ENCODE results near the gene STAT6.
"Not testable (repeated sequence)": the region's sequence is repeated elsewhere in the genome, so short reads cannot be mapped to it uniquely, and the experiment has no call there.

The STAT6 gene

DNA sequence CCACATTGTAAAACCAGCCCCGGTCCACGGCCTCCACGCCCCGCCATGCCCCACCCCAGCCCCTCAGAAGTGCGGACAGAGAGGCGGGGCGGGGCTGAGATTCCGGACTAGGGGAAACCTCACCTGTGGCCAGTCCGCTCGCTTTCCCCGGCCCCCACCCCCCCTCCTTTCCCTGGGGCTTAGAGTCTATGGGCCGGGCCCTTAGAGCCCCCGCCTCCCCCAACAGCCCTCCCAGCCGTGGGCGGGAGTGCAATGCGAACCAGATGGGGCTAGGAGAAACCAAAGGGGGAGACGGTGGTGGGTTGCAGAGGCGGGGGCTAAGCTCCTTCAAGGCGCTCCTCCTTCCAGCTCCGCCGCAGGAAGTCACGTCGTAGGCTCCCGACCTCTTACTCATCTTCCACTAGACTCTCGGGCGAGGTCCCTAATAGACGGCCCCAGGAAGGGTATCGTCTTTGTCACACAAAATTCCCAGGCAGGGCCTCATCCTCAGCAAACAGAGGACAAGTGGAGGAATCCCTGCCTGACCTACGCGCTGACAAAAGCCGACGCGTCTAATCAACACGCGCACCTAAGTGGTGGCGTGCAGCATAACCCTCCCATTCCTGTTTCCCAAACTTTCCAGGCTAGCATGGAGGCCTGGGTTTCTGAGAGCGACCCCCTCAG, 23.3 kb downstream of the STAT6 start:
- DNase-seq (ENCODE audit: low spot score) = peak; percentile 92

DNA sequence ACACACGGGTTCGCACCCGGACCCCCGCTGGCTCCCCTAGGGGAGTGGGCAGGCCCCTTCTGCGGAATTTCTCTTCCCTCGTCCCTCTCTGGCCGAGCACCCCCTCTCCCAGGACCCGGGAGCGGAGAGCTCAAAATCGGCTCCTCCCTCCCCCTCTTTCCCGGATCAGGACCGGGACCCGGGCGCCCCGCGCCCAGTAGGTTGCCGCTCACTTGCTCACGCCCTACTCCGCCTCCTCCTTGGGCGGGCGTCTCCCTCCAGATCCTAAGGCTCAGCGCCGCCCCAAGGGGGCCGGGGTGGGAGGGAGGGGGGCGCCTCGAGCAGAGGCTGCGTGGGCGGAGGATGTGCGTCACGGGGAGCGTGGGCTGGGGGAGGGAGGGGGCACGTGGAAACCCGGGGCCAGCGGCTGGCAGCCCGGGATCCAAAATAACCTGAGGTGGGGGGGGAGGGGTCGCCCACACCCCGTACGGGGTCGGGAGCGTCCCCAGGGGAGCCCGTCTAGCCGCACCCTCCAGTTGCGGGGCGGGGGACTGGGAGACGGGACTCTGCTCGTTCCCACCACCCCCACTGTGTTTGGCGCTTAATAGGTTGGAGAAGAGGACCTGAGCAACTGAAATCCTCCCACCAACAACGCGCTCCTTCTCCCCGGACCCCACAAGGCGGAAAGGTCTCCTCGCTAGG, 24.0 kb downstream of the STAT6 start:
- peak; percentile 89 for DNase-seq (ENCODE audit: low spot score)

DNA sequence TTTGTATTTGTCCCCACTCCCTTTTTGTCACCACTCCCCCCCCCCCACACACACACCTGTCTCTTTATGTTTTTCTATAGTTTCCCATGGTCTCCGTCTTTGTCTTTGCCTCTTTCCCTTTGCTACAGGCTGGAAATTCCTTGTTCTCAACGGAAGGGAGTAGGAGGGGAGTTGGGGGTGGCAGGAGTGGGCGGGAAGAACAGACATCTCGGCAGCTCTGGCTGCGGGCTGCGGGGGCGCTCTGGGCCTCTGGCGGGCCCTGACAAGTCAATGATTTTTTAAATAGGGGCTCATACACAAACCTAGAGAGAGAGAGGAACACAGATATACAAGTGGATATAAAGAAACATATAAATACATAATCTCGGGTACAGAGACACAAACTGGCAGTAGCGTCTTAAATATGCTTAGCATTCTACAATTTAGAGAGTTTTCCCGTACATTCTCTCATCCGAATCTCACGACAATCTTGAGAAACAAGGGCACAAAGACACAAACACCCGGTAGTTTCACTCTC, 24.6 kb downstream of the STAT6 start:
- DNase-seq (ENCODE audit: low spot score) = peak; percentile 88

DNA sequence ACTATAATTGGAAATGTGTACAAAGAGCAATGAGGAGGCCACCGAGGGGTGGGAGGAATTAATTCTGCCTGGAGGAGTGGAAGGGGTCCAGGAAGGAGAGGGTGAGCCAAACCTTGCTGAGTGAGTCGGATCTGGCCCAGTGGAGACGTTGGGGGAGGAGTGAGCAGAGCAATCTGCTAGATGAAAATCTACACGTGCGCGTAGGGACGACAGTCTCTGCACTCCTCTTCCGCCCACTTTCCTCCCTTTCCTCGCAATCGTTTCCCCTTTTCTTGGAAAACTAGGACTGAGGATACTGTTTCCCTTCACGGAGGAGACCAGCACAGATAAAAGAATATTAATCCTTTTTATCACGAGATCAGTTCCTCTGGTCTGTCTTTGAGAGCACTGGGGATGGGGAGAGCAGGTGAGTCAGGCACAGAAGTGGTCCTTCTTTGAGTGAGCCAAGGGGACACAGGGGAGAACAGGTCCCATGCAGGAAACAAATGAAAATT, 25.1 kb downstream of the STAT6 start:
- no peak for DNase-seq (ENCODE audit: low spot score)

DNA sequence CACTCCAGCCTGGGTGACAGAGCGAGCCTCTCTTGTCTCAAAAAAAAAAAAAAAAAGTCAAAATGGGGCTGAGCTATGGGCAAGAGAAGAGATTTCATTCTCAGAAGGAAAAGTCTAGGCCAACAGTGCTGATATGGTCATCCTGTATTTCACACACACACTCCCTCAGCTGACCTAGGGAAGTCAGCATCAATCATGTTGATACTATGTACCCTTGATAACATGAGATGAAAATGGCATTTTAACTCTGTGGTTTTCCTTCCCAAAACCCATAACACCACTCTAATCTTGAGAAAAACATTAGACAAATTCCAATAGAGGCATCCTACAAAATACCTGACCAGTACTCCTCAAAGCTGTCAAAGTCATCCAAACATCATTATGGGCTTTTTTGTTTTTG, 30.3 kb downstream of the STAT6 start:
- no peak for DNase-seq (ENCODE audit: low spot score)

DNA sequence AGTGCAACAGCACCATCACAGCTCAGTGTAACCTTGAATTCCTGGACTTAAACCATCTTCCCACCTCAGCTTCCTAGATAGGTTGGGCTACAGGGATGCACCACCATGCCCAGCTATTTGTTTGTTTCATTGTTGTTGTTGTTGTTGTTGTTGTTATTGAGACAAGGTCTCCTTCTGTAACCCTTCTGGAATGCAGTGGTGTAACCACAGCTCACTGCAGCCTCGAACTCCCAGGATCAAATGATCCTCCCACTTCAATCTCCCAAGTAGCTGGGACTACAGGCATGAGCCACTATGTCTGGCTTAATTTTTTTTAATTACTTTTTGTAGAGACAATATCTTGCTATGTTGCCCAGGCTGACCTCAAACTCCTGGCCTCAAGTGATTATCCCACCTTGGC, 31.3 kb downstream of the STAT6 start:
- no peak for DNase-seq (ENCODE audit: low spot score)

DNA sequence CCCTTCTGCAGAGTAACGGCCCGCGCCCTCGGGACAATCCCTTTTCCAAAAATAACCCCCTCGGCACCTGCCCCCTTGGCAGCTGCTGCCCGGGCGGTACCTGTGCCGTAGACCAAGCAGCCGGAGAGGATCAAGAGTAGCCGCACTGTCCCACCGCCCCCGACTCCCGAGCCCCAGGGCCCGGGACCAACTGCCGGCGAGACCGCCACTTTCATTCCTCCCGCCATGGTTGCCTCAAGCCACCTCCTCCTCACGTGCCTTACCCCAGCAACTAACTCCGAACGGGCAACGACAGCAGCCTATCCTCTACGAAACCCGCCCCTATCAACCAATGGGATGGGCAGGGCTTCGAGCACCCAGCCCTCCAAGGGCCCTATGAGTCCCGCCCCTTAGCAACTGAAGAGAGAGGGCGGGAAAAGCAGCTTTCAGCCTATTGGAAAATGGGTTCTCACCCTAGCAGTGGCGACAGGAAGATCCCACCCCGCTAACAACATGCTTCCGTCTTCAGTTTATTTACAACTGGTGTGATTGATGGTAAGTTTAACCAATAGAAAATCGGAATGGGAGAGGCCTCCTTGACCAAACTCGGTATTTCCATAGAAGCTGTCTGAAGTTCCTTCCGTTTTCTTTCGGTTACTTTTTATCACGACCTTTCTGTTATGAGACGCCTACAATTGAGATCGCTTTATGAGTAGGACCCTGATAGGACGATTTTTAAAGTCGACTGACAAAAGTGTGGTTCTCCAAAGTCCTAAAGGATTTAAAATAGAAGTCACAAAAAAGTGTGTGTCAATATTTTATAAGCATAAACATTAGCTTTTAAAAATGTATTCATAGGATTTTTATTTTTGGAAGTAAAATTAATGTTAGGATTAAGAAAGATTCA, 32.4 kb downstream of the STAT6 start, which contains the start of gene NEMP1:
NEMP1 (minus strand) TSS at position 273 of the 886 bp plus-strand sequence; CDS start at position 227, 46 bp downstream.
- peak; percentile 99 for DNase-seq (ENCODE audit: low spot score)

DNA sequence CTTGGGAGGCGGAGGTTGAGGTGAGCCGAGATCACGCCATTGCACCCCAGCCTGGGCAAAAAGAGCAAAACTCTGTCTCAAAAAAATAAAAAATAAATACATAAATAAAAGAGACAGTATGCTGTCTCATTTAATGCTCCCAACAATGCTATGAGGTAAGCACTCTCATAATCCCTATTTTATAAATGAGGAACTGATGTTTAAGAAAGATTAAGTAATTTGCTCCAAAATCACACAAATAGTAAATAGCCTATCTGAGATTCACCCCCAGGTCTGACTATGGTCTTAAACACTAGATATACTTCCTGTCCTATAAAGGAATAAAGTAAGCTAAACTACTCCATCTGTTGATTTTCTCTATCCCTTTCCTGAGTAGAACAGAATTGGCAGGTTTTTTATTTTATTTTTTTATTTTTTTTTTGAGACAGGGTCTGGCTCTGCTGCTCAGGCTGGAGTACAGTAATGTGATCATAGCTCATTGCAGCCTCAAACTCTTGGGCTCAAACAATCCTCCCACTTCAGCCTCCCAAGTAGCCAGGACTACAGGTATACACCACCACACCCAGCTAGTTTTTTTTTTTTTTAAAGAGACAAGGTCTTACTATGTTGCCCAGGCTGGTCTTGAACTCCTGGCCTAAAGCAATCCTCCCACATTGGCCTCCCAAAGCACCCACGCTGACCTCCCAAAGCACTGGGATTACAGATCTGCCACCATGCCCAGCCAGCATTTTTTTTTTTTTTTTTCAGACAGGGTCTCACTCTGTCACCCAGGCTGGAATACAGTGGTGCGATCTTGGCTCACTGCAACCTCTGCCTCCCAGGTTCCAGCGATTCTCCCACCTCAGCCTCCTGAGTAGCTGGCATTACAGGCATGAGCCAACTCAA, 37.4 kb downstream of the STAT6 start:
- not testable (repeated sequence) for DNase-seq (ENCODE audit: low spot score)

DNA sequence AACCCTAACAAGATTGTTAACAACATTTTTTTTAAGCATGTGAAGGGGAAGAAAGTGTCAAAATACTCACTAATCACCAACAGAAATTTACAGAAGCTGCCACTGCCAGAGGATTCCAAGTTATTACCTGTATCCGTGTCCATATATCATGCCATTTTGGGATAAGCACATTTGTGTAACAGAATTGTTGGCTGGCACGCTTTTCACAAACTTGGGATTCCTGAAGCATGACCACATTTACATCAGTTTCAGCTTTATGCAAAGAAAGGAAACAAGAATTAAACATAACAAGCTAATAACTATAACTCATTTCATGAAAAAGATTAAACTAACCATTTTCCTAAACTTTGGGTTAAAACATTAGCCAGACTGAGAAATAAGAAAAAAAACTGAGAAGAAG, 38.5 kb downstream of the STAT6 start:
- no peak for DNase-seq (ENCODE audit: low spot score)

DNA sequence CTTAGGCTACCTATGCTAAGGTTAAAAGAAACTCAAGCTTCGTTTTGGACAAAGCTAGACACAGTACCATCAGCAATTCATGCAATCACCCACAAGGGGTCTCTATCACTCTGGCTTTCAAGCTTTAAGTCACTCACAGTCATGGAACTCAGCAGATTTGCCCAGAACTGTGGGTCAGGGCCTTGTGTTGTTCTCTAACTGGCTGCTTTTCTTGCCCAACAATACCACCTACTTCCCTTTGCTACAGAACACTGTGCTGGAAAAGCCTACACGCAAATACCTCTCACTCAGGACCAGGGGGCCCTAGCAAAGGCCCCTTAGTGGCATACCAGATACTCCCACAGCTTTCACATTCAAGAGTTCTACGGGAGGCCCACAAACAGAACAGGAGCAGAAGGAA, 41.6 kb downstream of the STAT6 start:
- DNase-seq (ENCODE audit: low spot score) = peak; percentile 68

DNA sequence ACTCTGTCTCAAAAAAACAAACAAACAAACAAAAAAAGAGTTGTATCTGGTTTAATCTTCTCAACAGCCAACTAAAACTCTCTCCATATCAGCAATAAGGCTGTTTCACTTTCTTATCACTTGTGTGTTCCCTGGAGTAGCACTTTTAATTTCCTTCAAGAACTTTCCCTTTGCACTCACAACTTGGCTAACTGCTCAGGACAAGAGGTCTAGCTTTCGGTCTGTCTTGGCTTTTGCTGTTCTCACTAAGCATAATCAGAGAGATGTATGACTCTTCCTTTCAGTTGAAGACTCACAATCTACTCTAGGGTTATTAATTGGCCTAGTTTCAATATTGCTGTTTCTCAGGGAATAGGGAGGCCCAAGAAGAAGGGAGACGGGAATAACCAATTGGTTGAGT, 44.9 kb downstream of the STAT6 start:
- no peak for DNase-seq (ENCODE audit: low spot score)

DNA sequence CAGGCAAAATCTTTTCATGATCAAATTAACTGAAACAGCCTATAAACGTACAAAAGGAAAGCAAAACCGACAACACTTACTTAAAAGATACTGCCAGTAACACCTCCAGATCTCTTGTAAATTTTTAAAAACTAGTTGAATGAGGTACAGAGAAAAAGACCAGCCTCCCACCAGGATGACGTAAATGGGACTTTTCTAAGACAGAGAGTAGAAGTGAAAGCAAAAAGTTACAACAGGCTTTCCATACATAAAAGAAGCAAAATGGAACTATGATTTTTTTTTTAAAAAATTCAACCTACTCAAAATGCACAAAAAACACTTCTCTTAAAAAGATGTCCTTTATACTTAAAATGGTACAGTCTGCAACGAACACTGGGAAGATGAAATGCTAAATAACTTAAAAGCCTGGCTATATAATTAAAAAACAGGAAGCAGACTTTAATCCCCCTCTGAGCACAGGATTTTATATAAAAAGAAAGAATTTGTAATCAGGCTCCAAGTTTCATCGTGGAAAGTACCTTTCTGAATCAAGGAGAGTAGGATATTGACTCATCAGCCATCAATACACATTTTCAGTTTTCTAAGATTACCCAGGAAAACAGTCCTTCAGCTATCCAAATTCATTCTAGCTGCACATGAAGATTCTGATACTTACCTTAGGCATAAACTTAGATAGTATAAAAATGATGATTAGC, 47.0 kb downstream of the STAT6 start:
- DNase-seq (ENCODE audit: low spot score) = no peak

DNA sequence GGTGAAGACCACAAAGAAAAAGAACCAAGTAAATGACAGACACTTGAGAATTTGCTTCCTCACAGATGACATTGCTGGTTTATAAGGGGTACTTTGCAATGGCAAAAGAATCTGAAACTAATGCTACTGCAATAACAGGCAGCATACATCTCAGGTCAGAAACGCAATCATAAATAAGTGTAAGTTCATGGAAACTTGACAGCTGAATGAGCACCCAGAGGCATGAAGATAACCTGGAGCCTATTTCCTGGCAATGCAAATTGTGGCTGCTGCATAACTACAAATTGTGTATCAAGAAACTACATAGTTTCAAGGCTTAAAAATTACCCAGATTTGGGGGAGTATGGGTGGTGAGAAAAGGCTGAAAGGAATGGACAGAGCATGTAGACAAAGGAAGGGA, 52.7 kb downstream of the STAT6 start:
- no peak for DNase-seq (ENCODE audit: low spot score)

DNA sequence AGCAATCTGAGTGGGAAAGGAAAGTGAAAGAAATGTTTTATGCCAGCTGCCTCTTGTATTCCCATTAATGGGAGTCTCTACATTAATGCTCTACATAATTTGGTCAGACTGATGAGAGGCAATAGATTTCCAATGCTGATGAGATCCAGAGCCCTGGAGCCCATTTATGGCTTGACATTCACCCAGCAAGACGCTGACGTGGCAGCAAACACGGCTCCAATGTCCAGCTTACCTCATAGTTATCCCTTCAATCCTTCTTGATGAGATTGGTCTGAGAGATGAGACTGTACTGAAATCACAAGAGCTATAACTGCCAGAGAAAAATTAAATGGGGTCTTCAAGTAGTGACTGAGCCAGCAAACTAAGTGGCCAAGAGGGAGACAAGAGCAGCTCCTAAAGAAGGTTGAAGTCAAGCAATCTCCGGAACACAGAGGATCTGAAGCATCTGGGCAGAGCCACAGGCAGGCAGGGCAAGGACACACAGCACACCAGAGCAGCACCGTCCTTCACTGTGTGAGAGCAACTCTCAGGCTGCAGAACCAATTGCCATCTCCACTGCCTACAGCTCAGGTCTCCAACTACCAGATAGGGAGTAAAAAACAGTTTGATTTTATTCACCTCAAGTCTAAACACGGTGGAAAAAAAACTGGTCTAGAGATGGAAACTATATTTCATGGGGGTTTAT, 54.0 kb downstream of the STAT6 start:
- DNase-seq (ENCODE audit: low spot score) = no peak

DNA sequence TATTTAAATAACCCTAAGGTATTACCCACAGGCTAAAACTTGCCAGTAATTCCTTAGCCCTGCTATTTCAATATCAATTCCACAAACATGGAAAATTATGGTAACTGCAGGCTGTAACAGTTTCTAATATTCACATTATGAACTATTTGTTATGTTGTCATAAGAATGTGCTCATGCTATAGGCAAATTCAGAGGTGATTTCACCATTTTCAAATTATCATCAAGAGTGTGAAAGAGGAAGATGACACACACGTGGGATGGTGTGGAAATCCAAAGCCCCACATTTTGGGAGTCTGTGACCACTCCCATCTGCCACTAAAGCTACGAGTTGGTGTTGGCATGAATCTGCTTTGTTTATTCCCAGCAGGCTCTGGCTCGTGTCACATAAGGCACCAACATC, 55.3 kb downstream of the STAT6 start:
- DNase-seq (ENCODE audit: low spot score) = no peak

DNA sequence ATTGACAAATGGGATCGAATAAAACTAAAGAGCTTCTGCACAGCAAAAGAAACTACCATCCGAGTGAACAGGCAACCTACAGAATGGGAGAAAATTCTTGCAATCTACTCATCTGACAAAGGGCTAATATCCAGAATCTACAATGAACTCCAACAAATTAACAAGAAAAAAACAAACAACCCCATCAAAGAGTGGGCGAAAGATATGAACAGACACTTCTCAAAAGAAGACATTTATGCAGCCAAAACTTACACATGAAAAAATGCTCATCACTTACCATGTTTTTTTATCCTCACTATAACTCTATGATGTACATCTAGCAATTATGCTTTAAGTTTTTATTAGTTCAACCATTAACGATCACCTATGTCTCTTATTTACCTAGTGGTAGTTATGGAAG, 57.3 kb downstream of the STAT6 start:
- not testable (repeated sequence) for DNase-seq (ENCODE audit: low spot score)

DNA sequence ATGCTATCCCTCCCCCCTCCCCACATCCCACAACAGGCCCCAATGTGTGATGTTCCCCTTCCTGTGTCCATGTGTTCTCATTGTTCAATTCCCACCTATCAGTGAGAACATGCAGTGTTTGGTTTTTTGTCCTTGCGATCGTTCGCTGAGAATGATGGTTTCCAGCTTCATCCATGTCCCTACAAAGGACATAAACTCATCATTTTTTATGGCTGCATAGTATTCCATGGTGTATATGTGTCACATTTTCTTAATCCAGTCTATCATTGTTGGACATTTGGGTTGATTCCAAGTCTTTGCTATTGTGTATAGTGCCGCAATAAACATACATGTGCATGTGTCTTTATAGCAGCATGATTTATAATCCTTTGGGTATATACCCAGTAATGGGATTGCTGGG, 58.0 kb downstream of the STAT6 start:
- not testable (repeated sequence) for DNase-seq (ENCODE audit: low spot score)

DNA sequence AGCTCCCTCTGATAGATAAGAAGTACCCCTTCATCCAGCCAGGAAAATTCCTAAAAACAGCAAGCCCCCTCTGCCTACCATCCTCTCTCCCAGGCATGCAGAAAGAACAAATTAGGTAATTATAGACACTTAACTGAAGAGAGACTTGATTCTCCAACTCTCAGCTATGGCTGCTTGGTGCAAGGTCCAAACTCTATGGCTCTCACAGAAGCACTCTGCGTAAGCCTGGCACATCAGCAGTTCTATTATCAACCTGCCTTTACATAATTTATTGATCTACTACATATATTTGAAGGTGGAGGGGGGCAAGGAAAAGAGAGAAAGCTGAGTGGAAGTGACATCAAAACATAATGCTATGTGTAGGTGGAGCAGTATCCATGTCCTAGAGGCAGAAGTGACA, 60.2 kb downstream of the STAT6 start:
- DNase-seq (ENCODE audit: low spot score) = no peak

DNA sequence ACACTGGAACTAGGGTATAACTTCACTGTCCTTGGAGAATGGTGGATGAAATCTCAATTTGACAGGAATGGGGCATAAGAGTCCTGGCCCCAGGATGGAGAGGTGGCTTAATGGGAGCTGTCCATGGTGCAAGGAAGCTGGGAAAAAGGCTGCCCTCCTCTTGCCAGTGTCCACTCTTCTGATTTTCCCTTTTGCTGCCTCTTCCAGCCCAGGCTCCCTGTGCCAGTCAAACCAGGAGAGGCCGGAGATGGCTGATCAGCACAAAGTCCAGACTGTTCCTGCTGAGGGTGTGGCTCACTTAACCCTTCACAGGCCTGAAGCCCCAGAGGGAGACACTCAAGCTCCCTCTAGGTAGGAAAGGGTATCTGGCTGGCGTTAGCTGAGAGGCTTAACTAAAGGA, 61.3 kb downstream of the STAT6 start, which contains the start of gene MYO1A:
MYO1A (minus strand) TSS at position 240 of the 400 bp plus-strand sequence. CDS start 1,806 bp downstream, outside the sequence.
- DNase-seq (ENCODE audit: low spot score) = no peak

DNA sequence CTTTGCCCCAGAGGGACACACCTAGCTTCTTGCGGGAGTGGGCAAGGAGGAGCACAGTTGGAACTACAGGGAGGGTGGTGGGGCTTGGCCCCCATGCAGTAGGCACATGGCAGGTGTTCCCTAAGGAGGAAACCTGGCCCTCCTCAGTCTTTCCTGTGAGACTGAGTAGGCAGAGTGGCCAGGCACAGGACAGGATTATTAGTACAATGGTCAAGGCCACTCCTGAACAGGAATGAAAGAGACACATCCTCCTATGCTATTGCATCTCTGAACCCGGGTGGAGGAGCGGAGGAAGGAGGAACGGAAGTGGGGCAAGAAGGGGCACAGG, 62.1 kb downstream of the STAT6 start:
- DNase-seq (ENCODE audit: low spot score) = no peak
